Hematopoietic multipotent progenitor cell treated with erythropoietin and hydrocortisone succinate and interleukin-3 and kit ligand, for 6 days (in vitro differentiated cells): ENCODE data around the gene MTM1.

Experiments
- DNase-seq: peaks from one replicate; pipeline ENCODE4 v3.0.0-alpha.2; 2015

Gene MTM1

DNA sequence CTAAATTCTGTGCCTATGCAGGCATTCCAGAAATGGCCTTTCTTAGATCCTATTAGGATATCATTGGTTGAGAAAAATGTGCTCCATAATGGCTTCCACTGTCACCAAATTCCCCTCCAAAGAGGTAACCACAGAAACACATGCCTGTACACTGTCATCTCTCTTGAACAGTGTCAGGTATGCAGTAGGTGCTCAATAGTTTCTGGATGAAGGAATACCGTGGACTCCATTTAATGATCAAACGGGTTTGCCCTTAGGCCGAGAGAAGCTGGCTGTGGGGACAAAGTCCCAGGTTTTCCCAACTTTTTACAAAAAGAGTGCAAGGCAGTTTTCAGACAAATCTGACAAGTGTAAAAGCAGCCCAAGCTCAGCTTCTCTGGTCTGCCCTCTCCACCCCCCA, 16.5 kb upstream of the MTM1 start:
- no peak for DNase-seq

GRCh38 chrX:150558424-150558823, 10.0 kb upstream of the MTM1 start:
- DNase-seq = no peak

GRCh38 chrX:150564838-150565237, 3.6 kb upstream of the MTM1 start:
- no peak for DNase-seq

DNA sequence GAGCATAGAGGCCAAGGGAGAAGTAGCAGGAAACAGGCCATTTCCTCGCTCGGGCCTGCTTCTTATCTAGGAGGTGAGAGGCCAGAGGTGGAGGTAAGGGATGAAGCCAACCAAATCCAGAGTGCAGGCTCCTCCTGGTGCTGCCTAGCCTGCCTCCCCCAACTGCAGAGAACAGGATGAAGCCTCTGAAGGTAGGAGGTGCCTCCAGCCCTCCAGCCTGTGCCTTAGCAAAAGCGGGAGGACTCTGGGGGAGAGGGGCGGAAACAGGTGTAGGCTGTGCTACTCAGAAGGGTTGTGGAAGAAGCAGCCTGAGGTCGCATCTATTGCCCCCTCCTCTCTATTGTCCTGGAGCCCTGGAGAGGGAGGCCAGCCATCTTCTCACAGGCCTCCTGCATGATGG, 2.9 kb upstream of the MTM1 start:
- no peak for DNase-seq

- DNase-seq = no peak
Measured at GRCh38 chrX:150566734-150567182, 1.7 kb upstream of the MTM1 start.

GRCh38 chrX:150567645-150568319, 639 bp upstream of the MTM1 start:
- no peak for DNase-seq

DNA sequence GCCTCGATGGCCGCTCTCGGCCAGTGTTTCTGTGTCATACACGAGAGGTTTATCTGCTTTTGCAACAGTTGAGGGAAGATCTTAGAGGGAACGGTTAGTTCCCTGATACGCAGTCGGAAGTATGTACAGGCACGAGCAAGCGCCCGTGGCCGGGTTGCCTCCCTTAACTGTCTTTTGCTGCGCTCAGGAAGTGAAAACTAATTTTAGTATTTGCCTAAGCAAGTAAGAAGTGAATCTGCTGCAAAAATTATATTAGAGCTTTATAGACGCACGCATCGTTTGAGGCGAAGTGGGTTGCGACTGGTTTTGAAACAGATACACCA, 695 bp downstream of the MTM1 start:
- DNase-seq = peak; percentile 68

DNA sequence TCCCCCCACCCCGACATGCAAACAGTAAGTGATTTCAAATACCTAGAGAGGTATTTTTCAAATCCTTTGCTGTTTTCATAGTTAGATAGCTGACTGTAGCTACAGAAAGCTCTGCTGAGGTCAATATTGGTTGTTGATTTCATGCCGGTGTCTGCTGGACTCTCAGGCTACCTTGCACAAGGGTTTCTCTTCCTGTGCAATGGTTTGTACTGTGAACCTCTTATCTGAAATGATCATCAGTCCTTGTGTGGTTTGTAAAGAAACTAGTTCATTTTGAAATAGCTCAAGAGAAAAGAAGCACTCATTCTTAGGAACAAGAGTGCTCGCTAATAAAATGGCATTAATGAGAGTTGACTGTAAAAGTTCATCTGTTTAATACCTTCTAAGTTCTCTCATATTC, 2.1 kb downstream of the MTM1 start:
- DNase-seq = peak; percentile 73

DNA sequence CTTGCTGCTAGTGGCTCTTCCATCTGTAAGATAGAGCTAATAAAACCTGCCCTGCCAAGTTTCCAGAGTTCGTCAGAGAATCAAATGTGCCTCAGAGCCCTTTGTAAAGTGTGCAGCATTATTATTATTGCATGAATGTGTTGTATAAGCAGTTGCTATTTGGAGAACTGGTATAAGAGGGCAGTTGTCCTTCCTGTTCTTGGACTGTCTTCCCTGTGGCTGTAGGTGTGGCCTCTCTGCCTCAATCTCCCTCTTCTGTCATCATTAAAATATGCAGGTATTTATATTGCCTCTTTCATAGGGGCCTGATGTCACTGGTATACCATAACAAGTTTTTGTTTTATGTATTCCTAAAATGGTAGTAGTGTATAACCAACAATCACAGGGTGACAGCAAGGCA, 3.8 kb downstream of the MTM1 start:
- DNase-seq = no peak

- DNase-seq = no peak
Measured at GRCh38 chrX:150573106-150573505, 4.7 kb downstream of the MTM1 start.

DNA sequence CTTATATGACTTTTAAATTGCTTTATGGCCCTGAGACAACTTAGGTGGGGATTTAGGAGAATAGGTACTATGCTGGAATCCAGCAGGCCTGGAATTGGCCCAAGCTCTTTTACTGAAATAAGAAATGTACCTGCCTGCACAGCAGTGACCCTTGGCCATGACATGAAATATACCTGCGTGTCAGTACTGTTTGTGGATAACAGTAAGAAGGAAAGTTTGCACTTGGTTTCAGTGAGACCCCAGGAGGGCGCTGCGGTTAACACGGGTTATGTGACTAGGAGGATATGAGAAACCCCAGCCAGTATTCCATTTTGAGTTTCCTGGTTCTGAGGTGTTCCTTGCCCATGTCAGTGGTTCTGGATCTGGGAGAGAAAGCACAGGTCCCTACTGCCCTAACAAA, 5.3 kb downstream of the MTM1 start:
- no peak for DNase-seq

- DNase-seq = no peak
Measured at GRCh38 chrX:150574559-150575418, 6.4 kb downstream of the MTM1 start.

- peak; percentile 41 for DNase-seq
Measured at GRCh38 chrX:150575419-150575814, 7.0 kb downstream of the MTM1 start.

DNA sequence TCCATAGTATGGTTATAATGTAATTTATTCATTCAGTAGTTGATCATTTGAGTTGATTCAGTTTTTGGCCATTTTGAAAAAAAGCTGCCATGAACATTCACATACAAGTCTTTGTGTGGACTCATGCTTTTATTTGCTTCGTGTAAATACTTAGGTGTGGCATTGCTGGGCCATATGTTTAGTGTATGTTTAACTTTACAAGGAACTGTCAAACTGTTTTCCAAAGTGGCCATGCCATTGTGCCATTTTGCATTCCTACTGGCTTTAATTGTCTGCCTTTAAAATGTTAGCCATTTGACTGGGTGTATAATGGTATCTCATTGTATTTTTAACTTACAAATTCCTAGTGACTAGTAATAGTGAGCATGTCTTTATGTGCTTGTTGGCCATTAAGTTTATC, 8.8 kb downstream of the MTM1 start:
- DNase-seq = no peak

DNA sequence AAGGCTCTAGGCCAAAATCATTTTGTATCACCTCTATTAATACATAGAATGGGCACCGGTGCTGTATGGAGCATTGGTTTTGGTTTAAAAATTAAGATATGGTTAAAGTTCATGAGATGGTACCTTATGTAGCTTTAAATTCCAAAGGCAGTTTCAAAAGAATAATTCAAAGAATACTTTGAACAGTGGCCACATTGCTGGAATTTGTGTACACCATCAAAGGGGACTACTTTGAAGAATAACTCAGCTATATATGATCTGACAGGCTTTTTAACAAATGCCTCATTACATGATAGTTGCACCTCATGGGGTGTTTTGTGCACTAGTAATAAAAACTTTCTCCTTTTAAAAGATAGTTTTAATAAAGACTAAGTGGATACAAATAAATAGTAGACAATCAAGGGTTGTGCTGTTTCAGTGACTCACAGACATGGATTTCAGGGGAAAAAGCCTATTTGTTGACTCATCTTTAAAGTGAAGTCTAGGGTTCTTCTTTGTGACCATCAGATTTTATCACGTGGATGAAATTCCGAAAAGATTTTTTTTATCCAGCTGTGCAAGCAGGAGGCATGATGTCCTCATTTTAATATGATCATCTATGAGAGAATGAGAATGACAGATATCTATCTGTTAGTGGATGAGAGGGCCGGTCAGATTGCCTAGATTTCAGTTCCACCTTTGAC, 12.8 kb downstream of the MTM1 start:
- no peak for DNase-seq

- DNase-seq = no peak
Measured at GRCh38 chrX:150582338-150582948, 14.0 kb downstream of the MTM1 start.

DNA sequence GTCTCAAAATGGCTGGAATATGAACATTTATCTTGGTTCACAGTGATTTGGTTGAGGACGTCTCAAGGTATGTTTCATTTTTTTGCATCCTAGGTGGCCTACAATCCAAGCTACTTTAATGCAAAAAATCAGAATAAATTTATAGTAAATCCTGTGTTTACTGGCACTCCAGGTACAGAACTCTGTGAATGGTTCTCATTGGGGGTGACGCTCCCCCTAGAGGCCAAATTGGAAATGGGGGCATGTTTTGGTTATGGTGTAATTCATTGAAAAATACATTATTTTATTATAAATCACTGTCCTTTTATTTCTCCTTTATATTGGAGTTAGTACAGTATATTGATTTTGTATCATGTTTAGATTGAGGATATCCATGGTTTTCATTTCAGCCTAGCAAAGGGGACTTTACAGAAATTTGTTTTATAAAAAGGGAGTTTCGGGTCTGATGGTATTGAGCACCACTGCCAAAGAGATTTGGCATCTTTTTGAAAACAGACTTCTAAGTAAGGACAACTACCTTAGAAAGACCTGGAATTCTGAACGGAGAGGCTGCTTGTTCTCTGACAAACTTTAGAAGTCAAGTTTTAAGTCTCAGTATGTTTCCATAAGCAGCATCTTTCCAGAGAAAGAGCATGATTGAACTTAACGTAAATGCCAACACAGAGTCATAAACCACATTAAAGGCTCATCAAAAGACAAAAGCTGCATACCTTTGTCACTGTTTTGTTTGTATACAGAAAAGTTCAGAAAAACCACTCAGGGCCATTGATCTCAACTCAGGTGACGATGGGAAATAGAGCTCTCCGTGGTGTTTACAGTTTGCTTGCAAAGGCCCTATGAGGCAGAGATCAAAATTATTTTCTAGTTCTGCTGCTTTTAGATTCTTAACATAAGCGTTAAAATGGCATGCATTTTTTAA, 19.4 kb downstream of the MTM1 start:
- peak; percentile 54 for DNase-seq

GRCh38 chrX:150594584-150594983, 26.2 kb downstream of the MTM1 start:
- DNase-seq = no peak

GRCh38 chrX:150599226-150599625, 30.8 kb downstream of the MTM1 start:
- DNase-seq = no peak

DNA sequence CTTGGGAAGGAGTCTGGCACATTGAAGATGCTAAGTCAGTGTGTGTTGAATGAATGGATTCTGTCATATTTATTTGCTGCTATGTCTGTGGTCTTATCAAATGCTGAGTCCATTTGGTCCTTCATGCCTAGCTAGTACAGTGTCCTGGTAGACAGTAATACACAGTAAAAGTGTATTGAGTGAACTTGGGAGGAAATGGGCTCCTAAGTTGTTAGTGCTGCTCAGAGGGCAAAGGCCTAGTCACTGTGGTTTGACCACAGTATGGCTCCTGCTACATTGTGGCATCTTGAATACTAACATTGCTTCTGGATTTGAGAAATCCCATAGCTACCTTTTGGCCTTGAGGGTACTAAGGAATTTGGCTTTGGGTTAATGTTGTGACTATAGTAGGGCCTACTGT, 33.9 kb downstream of the MTM1 start:
- no peak for DNase-seq

DNA sequence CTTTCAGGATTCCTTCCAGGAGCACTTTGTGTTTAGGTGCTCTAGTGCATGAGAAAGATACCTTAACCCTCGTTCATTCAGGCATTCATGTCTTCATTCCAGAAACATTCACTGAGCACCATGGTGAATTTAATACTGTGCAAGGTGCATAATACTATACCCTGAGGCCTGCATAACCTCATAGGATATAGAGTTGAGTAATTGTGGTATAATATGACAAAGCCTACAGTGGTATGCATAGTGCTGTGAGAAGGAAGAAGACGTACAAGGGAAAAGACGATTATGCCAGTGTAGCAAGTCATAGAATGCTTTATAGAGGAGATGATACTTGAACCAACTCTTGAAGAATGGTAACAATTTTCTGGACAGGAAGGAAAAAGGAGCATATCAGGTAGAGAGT, 34.3 kb downstream of the MTM1 start:
- DNase-seq = no peak

- DNase-seq = no peak
Measured at GRCh38 chrX:150605603-150606002, 37.2 kb downstream of the MTM1 start.
